VCaP (cell line): ENCODE data around the gene PCDHB3.
A peak's percentile ranks its signal among the peaks of the same experiment; 100 is the strongest.

Experiments used
- H3K27ac ChIP-seq: fragments of 450-650 bp; 2 replicates; pipeline ENCODE4 v1.5.1; 2017
- TF ChIP-seq, protein P1 (sequence below): fragments of 450-650 bp; conservative IDR thresholded peaks from 2 replicates; pipeline ENCODE4 v1.5.1; 2017; ENCODE audit warnings: mild to moderate bottlenecking, moderate library complexity

PCDHB3 gene

DNA sequence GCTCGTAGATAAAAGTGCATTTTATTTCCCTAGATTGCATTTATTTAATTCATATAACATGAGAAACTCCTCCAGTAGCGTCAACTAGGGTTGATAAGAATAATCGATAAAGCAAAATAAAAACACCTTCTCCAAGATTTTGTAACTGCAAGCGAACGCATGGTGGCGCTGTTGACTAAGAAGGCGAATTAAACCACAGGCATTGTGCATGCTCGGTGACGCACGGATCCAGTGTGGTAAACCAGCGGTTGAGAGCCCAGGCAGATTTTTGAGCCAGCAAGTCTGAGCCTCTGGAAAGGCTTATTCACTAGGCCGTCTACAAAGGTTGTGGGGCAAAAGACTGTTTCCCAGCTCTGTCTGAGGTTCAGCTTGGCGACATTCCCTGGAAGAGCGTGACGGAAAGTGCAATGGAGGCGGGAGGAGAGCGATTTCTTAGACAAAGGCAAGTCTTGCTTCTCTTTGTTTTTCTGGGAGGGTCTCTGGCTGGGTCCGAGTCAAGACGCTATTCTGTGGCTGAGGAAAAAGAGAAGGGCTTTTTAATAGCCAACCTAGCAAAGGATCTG lies at the start of gene PCDHB3:
TSS of gene PCDHB3 (plus strand) at position 231 of the 563 bp plus-strand sequence. CDS start at position 408, 177 bp downstream.
- peak within 1 kb of the TSS; percentile 69 for H3K27ac ChIP-seq
- TF ChIP-seq, protein P1, sequence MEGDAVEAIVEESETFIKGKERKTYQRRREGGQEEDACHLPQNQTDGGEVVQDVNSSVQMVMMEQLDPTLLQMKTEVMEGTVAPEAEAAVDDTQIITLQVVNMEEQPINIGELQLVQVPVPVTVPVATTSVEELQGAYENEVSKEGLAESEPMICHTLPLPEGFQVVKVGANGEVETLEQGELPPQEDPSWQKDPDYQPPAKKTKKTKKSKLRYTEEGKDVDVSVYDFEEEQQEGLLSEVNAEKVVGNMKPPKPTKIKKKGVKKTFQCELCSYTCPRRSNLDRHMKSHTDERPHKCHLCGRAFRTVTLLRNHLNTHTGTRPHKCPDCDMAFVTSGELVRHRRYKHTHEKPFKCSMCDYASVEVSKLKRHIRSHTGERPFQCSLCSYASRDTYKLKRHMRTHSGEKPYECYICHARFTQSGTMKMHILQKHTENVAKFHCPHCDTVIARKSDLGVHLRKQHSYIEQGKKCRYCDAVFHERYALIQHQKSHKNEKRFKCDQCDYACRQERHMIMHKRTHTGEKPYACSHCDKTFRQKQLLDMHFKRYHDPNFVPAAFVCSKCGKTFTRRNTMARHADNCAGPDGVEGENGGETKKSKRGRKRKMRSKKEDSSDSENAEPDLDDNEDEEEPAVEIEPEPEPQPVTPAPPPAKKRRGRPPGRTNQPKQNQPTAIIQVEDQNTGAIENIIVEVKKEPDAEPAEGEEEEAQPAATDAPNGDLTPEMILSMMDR: peak; percentile 78

DNA sequence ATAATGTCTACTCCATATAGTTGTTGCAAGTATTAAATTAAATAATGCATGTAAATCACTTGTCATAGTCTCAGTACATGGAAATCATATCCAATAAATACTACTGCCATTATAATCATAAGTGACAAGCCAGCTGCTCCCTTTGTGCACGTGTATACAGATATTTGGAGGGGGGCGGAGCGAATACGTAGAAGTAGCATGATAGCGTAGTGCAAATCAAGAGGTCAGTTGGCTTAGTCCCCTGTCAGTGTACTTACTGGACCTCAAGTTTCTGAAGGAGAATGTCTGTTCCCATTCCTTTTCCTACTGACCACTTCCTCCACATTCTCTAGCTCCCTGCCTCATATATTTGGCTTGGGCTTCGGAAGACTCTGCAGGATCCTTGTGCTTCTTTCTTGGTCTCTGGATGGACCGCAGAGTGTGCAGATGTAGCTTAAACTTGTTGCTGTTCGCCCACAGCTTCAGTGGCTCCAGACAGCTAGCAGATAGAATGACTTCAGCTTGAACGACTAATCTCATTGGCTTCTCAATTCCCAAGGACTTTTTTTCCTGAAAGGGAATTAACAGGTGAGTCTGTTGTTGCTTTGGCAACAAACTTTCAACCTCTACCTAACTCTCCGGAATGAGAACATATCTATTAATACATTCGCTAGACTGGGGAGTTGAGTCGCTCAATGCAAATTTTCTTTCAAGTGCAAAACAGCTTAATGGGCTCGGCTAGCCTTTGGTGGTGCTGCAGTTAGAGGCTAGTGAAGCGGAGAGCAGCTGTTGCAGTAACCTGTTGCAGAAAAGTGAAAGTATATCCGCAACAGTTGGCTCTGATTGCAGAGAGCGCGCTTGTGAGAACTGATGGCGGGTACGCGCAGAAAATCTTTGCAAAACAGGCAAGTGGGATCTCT lies 49.4 kb upstream of the PCDHB3 start, which contains the start of gene PCDHB1:
TSS of gene PCDHB1 (plus strand) at position 753 of the 899 bp plus-strand sequence. CDS start at position 850, 97 bp downstream.
- no peak within 1 kb of the TSS for H3K27ac ChIP-seq
- TF ChIP-seq, protein P1: no peak

DNA sequence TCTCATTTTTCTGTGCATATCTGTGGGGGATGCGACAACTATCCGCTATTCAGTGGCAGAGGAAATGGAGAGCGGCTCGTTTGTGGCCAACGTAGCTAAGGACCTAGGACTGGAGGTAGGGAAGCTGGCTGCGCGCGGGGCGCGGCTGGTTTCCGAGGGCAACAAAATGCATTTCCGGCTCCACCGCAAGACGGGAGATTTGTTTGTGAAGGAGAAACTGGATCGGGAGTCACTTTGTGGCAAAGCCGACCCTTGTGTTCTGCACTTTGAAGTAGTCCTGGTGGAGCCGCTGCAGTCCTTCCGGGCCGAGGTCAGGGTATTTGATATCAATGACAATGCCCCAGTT lies 48.8 kb upstream of the PCDHB3 start:
- H3K27ac ChIP-seq: no peak overlapping the region
- TF ChIP-seq, protein P1: no peak

DNA sequence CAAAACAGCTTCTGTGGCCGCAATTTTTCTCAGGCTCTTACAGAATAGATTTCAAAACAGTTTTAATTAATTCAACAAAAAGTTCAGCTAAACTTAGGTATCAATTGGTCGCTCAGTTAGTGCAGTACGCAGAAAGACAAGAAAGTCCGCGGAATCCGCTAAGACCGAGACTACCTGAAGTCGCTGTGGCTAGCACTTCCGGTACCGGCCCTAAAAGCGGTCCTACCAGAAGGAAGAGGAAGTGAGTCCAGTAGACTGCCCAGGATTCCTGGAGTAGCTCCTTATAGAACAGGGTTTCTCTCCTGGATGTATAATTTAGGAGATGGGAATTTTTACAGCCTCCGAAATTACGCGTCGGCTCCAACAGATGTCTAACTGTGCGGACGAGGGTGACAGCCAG lies 22.4 kb upstream of the PCDHB3 start:
- no peak overlapping the region for H3K27ac ChIP-seq
- TF ChIP-seq, protein P1: no peak

DNA sequence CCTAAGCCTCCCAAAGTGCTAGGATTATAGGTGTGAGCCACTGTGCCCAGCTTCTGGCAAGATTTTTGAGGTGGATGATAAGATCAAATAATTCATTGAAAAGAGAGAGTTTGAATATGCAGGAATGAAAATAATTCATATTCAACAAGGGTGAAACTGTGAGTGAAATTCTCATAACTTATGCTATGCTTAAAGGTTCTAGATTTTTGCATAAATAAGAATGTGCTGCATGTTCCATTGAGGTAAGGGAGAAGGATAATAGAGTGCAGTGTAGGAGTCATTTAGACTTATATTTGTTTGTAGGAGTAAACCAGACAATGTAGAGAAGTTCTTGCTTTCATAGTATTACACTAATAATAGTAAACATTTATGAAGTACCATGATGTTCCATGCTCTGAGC lies 18.0 kb upstream of the PCDHB3 start:
- no peak overlapping the region for H3K27ac ChIP-seq
- TF ChIP-seq, protein P1: no peak

DNA sequence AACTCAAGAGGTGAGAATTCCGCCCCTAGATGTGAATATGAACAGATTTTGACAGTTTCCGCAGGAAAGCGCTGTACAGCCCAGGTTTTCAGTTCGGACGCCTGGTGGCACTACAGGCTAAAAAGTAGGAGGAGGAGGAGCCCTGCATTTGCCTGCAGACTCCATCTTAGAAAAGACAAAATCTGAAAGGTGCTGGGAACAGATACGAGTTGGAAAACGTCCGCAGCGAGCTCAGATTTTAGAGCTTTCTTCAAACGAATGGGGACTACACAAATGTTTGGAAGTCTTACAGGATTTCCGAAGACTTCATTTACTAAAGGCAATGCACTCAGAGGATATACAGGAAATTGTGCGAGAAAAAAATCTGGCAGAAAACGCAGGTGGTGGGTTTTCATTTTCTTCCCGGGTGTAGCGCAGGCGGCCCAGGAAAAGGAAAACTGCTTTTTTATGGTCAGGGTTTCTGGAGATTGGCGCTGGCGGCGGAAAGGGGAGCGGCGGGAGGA lies 15.7 kb upstream of the PCDHB3 start:
- H3K27ac ChIP-seq: peak overlapping the region; percentile 85
- TF ChIP-seq, protein P1: peak; percentile 84

DNA sequence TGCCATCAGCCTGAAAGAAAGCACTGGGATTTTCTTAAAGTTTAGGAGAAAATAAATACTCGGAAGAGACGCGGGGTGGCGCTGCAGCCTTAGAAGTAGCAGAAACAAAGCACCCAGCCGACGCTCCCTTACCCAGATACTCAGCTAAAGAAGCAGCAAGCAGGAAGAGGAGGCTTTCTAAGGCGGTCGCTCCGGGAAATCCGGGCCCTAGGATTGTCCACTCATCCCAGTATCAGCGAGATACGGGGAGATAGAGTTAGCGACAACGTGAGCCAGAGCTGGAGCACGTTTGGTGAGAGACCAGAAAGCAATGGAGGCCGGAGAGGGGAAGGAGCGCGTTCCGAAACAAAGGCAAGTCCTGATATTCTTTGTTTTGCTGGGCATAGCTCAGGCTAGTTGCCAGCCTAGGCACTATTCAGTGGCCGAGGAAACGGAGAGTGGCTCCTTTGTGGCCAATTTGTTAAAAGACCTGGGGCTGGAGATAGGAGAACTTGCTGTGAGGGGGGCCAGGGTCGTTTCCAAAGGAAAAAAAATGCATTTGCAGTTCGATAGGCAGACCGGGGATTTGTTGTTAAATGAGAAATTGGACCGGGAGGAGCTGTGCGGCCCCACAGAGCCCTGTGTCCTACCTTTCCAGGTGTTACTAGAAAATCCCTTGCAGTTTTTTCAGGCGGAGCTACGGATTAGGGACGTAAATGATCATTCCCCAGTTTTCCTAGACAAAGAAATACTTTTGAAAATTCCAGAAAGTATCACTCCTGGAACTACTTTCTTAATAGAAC lies 5.6 kb upstream of the PCDHB3 start, which contains the start of gene PCDHB2:
TSS of gene PCDHB2 (plus strand) at position 135 of the 782 bp plus-strand sequence. CDS start at position 311, 176 bp downstream.
- H3K27ac ChIP-seq: peak within 1 kb of the TSS; percentile 50
- TF ChIP-seq, protein P1: peak; percentile 69
